MCF 10A (cell line): ENCODE results near the gene SPATS2L. TPM values are rescaled to one million over a fixed set of nuclear protein-coding genes. Genes with fewer than 3 reads are reported as not detected.

Source experiments
- BruUV-seq: library from RNA; stranded (reverse); fragments of 400-500 nt; replicated peaks from 2 replicates; lab custom pipeline; 2021; lab: Mats Ljungman, UMichigan
- CTCF ChIA-PET: fragments of 300-600 bp; sonication (Branson Sonifier 250); formaldehyde crosslinking; extraction: SDS; loops from one replicate; lab custom pipeline; 2021; ENCODE audit warnings: antibody characterized with exemption, inconsistent platforms; lab: Yijun Ruan, JAX
- POLR2A ChIA-PET: fragments of 300-600, 350-650 bp; sonication (Branson Sonifier 250); formaldehyde crosslinking; extraction: SDS; loops from one replicate; lab custom pipeline; 2020; ENCODE audit warnings: antibody characterized with exemption, inconsistent platforms; lab: Yijun Ruan, JAX
- DNase-seq: peaks from one replicate; pipeline ENCODE4 v3.0.0-alpha.2; 2018; ENCODE audit not compliant: unreplicated experiment
- H3K27ac Mint-ChIP-seq: one replicate; pipeline ENCODE4 v1.8.0; 2022; ENCODE audit warnings: mild to moderate bottlenecking, low read depth, mixed read lengths; ENCODE audit not compliant: unreplicated experiment
- H3K27me3 Mint-ChIP-seq: one replicate; pipeline ENCODE4 v1.8.0; 2022; ENCODE audit warnings: mixed read lengths; ENCODE audit not compliant: insufficient read depth, unreplicated experiment
- H3K36me3 Mint-ChIP-seq: one replicate; pipeline ENCODE4 v1.8.0; 2022; ENCODE audit warnings: mild to moderate bottlenecking, moderate library complexity, mixed read lengths; ENCODE audit not compliant: insufficient read depth, unreplicated experiment
- H3K4me1 Mint-ChIP-seq: one replicate; pipeline ENCODE4 v1.8.0; 2022; ENCODE audit warnings: mixed read lengths; ENCODE audit not compliant: insufficient read depth, unreplicated experiment
- H3K4me3 Mint-ChIP-seq: one replicate; pipeline ENCODE4 v1.8.0; 2022; ENCODE audit warnings: mild to moderate bottlenecking, moderate library complexity, mixed read lengths; ENCODE audit not compliant: unreplicated experiment
- H3K9me3 Mint-ChIP-seq: one replicate; pipeline ENCODE4 v1.8.0; 2022; ENCODE audit warnings: mixed read lengths; ENCODE audit not compliant: unreplicated experiment
- CTCF ChIP-seq: fragments of 200-600 bp; IDR thresholded peaks from one replicate; pipeline ENCODE4 v1.8.0; 2022; ENCODE audit warnings: antibody characterized with exemption, mild to moderate bottlenecking; ENCODE audit not compliant: unreplicated experiment
- intact Hi-C: fragments of 100-400 bp; cut with micrococcal nuclease; formaldehyde crosslinking; loops from 2 replicates; pipeline ENCODE4 v1.14.1; 2022
- total RNA-seq: library from RNA; stranded (reverse); gene quantifications from 2 replicates; pipeline ENCODE4 v1.2.3, GENCODE V29; 2022

Gene SPATS2L
- total RNA-seq, 1 experiment from 2014 or later = 68.3 TPM

GRCh38 chr2:200452377-200452776 lies 145.9 kb downstream of the SPATS2L start:
- no peak overlapping the region for H3K27ac Mint-ChIP-seq
- ChIA-PET POLR2A (no interaction called here), CTCF (no interaction called here)
- TF ChIP-seq CTCF = no peak
- no TSS peak for BruUV-seq
- intact Hi-C loops = no loop called here
- H3K4me3 Mint-ChIP-seq = no peak overlapping the region
- H3K36me3 Mint-ChIP-seq = peaks cover 4% of the 10 kb centered on the region
- peaks cover 10% of the 10 kb centered on the region for H3K4me1 Mint-ChIP-seq
- H3K9me3 Mint-ChIP-seq = no peaks in the 10 kb centered on the region
- no peaks in the 10 kb centered on the region for H3K27me3 Mint-ChIP-seq
- no peak for DNase-seq

- no TSS peak for BruUV-seq
- POLR2A ChIA-PET = interaction anchor here (0.6 to 0.7 kb wide), 3 partner anchors 86 to 263 kb away, joined by 3 read pairs; no protein-coding TSS in a partner anchor
- H3K4me3 Mint-ChIP-seq = no peak overlapping the region
- no peak for TF ChIP-seq CTCF
- no peaks in the 10 kb centered on the region for H3K9me3 Mint-ChIP-seq
- CTCF ChIA-PET = interaction anchor here (0.7 to 1.0 kb wide), 3 partner anchors 18 to 473 kb away, joined by 3 to 7 read pairs (median 4); no protein-coding TSS in a partner anchor
- peaks cover 10% of the 10 kb centered on the region for H3K4me1 Mint-ChIP-seq
- H3K27me3 Mint-ChIP-seq = no peaks in the 10 kb centered on the region
- H3K27ac Mint-ChIP-seq = no peak overlapping the region
- H3K36me3 Mint-ChIP-seq = peaks cover 4% of the 10 kb centered on the region
- intact Hi-C loops = no loop called here
- no peak for DNase-seq
Measured at GRCh38 chr2:200453142-200453852, 146.8 kb downstream of the SPATS2L start.

- no peak for DNase-seq
- H3K36me3 Mint-ChIP-seq = peaks cover 4% of the 10 kb centered on the region
- CTCF ChIA-PET = interaction anchor here (0.7 to 3.0 kb wide), 5 partner anchors 16 to 474 kb away, joined by 3 to 7 read pairs (median 4); no protein-coding TSS in a partner anchor
- TF ChIP-seq CTCF = no peak
- H3K4me3 Mint-ChIP-seq = no peak overlapping the region
- intact Hi-C loops = no loop called here
- POLR2A ChIA-PET = interaction anchor here (0.6 to 0.7 kb wide), 3 partner anchors 87 to 264 kb away, joined by 3 read pairs; no protein-coding TSS in a partner anchor
- H3K27ac Mint-ChIP-seq = no peak overlapping the region
- peaks cover 10% of the 10 kb centered on the region for H3K4me1 Mint-ChIP-seq
- no TSS peak for BruUV-seq
- no peaks in the 10 kb centered on the region for H3K9me3 Mint-ChIP-seq
- H3K27me3 Mint-ChIP-seq = no peaks in the 10 kb centered on the region
Measured at GRCh38 chr2:200453853-200454534, 147.5 kb downstream of the SPATS2L start.
